Ramos (cell line): ENCODE data around the gene PFN1.

Source experiments
- in situ Hi-C: fragments of 300-500 bp; cut with MboI; formaldehyde crosslinking; loops from one replicate; pipeline ENCODE4 v1.14.3; 2022; ENCODE audit warnings: low sequenced_read_pairs; ENCODE audit not compliant: unreplicated experiment

PFN1 gene

GRCh38 chr17:4899341-4900230 is 48.7 kb downstream of the PFN1 start, which contains the start of gene C17orf107:
Gene C17orf107, plus strand, starts transcription at chr17:4899536. Its CDS starts 227 bp downstream, at chr17:4899763.
- in situ Hi-C loops = loop anchor here (10.0 kb wide), 1 partner anchor 155 kb away; no protein-coding TSS in a partner anchor

DNA sequence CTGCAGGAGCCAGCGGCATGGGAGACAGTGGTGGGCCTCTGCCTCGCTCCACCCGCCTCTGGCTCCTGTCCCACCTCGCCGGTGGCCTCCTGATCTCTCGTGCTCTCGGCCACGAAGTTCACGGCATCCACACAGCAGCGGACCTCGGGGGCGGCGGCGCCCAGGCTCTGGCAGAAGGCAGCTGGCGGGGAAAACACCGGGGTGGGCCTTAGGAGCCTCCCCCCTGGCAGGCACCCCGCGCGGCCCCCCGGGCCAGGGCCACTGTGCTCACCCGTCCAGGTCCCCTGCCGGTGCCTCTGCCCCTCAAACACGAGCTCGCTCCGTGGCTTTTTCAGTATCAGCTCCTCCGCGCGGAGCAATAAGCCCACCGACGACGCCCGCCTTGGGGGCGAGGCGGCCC is 49.4 kb downstream of the PFN1 start:
- in situ Hi-C loops = no loop called here

DNA sequence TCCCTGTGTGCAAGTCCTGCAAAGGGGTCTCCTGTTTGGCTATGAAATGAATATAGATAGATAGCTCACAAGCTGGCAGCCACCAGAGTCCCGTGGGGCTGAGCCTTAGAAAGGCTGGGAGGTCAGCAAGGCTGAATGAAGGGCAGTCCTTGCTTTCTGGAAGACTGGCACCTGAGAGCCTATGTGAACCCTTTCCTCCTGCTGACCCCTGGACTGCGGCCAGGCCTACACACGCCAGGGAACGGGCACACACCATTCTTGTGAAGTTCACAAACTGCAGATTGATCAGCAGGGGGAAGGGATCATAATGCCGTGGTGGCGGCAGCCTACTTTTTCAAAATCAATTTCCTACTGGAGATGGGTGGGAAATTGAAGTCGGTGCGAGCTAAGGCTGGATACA is 50.0 kb downstream of the PFN1 start:
- in situ Hi-C loops = no loop called here

GRCh38 chr17:4897785-4898184 is 50.5 kb downstream of the PFN1 start:
- in situ Hi-C loops = no loop called here

- in situ Hi-C loops = no loop called here
Observed at GRCh38 chr17:4897198-4897687, 51.1 kb downstream of the PFN1 start.

- in situ Hi-C loops = no loop called here
Observed at GRCh38 chr17:4896332-4897197, 51.8 kb downstream of the PFN1 start.

- in situ Hi-C loops = no loop called here
Observed at GRCh38 chr17:4895657-4896331, 52.5 kb downstream of the PFN1 start.
